ENCODE results near the gene ZNF157.

DNA sequence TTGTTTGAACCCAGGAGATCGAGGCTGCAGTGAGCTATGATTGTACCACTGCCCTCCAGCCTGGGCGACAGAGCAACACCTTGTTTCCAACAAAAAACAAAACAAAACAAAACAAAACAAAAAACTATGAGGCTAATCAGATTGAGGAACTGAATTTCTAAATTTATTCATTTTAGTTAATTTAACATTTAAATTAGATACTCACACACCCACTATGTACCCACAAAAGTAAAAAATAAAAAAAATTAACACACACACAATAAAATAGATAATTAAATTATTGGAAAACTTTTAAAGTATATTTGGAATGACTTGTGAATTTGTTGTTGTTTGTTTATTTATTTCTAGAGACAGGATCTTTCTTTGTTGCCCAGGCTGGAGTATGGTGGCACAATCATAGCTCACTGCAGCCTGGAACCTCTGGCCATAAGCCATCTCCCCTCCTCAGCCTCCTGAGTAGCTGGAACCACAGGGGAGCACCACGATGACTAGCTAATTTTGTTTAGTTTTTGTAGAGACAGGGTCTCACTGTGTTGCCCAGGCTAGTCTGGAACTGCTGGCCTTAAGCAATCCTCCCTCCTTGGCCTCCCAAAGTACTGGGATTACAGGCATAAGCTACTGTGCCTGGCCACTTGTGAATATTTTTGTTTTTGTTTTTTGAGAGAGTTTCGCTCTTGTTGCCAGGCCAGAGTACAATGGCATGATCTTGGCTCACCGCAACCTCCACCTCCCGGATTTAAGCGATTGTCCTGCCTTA lies 9.8 kb upstream of the ZNF157 start:
- TF ChIP-seq, protein P1, sequence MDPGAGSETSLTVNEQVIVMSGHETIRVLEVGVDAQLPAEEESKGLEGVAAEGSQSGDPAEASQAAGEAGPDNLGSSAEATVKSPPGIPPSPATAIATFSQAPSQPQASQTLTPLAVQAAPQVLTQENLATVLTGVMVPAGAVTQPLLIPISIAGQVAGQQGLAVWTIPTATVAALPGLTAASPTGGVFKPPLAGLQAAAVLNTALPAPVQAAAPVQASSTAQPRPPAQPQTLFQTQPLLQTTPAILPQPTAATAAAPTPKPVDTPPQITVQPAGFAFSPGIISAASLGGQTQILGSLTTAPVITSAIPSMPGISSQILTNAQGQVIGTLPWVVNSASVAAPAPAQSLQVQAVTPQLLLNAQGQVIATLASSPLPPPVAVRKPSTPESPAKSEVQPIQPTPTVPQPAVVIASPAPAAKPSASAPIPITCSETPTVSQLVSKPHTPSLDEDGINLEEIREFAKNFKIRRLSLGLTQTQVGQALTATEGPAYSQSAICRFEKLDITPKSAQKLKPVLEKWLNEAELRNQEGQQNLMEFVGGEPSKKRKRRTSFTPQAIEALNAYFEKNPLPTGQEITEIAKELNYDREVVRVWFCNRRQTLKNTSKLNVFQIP (CRISPR knock-in tag; IDR thresholded peaks at IDR 0.05; ENCODE audit: borderline replicate concordance, low read depth): no peak
- TF ChIP-seq CSDC2 (CRISPR knock-in tag; IDR thresholded peaks at IDR 0.05) (no peak), ISL1 (CRISPR knock-in tag; IDR thresholded peaks at IDR 0.05) (no peak)
- TF ChIP-seq, protein P2, sequence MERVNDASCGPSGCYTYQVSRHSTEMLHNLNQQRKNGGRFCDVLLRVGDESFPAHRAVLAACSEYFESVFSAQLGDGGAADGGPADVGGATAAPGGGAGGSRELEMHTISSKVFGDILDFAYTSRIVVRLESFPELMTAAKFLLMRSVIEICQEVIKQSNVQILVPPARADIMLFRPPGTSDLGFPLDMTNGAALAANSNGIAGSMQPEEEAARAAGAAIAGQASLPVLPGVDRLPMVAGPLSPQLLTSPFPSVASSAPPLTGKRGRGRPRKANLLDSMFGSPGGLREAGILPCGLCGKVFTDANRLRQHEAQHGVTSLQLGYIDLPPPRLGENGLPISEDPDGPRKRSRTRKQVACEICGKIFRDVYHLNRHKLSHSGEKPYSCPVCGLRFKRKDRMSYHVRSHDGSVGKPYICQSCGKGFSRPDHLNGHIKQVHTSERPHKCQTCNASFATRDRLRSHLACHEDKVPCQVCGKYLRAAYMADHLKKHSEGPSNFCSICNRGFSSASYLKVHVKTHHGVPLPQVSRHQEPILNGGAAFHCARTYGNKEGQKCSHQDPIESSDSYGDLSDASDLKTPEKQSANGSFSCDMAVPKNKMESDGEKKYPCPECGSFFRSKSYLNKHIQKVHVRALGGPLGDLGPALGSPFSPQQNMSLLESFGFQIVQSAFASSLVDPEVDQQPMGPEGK (CRISPR knock-in tag; IDR thresholded peaks at IDR 0.05; ENCODE audit: borderline replicate concordance): no peak
